ENCODE data around the gene MED9.
"Not testable (repeated sequence)": the region's sequence is repeated elsewhere in the genome, so short reads cannot be mapped to it uniquely, and the experiment has no call there.

The MED9 gene

DNA sequence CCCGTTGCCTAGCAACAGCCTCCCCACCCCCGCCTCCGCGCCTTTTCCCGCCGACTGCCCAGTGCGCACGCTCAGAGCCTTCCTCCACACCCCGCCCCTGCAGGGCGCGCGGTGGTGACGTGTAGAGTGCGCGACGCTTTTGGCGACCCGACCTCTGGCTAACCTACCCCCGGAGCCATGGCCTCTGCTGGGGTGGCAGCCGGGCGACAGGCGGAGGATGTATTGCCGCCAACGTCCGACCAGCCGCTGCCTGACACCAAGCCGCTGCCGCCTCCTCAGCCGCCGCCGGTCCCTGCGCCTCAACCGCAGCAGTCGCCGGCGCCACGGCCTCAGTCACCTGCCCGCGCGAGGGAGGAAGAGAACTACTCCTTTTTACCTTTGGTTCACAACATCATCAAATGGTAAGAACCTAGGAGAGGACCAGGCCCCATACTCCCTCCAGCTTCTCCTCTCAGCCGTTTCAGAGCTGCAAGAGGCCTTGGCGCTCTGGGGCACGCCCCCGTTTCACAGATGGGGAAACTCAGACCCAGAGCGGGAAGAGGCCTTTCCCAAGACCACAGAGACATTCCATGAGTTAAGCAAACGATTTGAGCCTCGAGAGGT is at the start of gene MED9:
MED9 (plus strand) TSS at position 136 of the 603 bp plus-strand sequence; CDS start at position 178, 42 bp downstream.
- DNase-seq (ENCODE audit: low read depth), result peak; percentile 95
- H3K4me3 ChIP-seq (ENCODE audit: low read depth, low read length), result peak within 1 kb of the TSS; percentile 97
- TF ChIP-seq, protein P1, sequence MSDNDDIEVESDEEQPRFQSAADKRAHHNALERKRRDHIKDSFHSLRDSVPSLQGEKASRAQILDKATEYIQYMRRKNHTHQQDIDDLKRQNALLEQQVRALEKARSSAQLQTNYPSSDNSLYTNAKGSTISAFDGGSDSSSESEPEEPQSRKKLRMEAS (IDR thresholded peaks at IDR 0.05; ENCODE audit: low read depth, low read length), result peak; percentile 63
- TF ChIP-seq CTCF (IDR thresholded peaks at IDR 0.05; ENCODE audit: low read depth, low read length) (no peak), POLR2A (IDR thresholded peaks at IDR 0.05; ENCODE audit: extremely low read depth, insufficient read length) (peak; percentile 67), MYC (IDR thresholded peaks at IDR 0.05; ENCODE audit: low read depth, low read length) (peak; percentile 65)

DNA sequence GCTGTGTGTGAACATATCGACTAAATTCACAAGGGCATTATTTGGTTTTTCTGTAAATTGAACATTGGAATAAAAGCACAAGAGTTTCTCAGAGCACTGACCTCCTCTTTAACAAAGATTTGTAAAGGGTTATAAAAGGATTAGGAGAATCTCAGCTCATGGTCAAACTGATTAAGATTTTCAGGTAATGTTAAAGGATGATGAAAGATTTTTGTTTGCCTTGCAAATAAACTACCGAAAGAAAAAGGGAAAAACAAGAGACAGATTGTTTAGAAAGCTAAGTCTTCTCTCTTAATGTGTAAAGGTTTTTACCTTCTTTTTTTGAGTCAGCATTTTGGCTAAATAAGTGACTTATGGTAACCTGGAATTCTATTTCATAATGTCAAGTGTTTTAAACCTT is 47.6 kb upstream of the MED9 start:
- no peak for DNase-seq (ENCODE audit: low read depth)
- TF ChIP-seq CTCF (IDR thresholded peaks at IDR 0.05; ENCODE audit: low read depth, low read length) (no peak), MYC (IDR thresholded peaks at IDR 0.05; ENCODE audit: low read depth, low read length) (no peak), POLR2A (IDR thresholded peaks at IDR 0.05; ENCODE audit: extremely low read depth, insufficient read length) (no peak)
- TF ChIP-seq, protein P1 (IDR thresholded peaks at IDR 0.05; ENCODE audit: low read depth, low read length), result no peak
- no peak overlapping the region for H3K4me3 ChIP-seq (ENCODE audit: low read depth, low read length)

DNA sequence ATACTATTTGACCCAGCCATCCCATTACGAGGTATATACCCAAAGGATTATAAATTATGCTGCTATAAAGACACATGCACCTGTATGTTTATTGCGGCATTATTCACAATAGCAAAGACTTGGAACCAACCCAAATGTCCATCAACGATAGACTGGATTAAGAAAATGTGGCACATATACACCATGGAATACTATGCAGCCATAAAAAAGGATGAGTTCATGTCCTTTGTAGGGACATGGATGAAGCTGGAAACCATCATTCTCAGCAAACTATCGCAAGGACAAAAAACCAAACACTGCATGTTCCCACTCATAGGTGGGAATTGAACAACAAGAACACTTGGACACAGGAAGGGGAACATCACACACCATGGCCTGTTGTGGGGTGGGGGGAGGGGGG is 45.9 kb upstream of the MED9 start:
- not testable (repeated sequence) for DNase-seq (ENCODE audit: low read depth)

GRCh38 chr17:17431605-17432004 is 45.2 kb upstream of the MED9 start:
- H3K4me3 ChIP-seq (ENCODE audit: low read depth, low read length), result no peak overlapping the region

More for the DNA sequence above, 45.9 kb upstream of the MED9 start:
- H3K4me3 ChIP-seq (ENCODE audit: low read depth, low read length), result not testable (repeated sequence)

DNA sequence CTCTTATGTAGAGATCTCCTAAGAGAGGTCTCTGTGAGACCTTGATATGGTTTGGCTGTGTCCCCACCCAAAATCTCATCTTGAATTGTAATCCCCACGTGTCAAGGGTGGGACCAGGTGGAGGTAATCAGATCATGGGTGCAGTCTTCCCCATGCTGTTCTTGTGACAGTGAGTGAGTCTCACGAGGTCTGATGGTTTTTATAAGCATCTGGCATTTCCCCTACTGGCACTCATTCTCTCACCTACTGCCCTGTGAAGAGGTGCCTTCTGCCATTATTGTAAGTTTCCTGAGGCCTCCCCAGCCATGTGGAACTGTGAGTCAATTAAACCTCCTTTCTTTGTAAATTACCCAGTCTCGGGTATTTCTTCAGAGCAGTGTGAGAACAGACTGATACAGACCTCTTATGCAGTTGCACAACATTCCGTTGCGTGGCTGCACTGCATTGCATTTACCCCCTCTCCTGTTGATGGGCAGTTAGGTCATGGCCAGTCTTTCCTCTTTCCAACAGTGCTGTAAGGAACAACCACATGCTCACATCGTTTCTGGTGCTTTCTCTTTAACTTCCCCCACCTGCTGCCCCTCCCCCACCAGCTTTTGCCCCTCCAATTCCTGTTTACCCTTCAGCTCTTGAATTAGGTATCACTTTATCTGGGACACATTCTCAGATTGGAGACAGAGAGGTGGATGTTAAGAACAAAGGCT is 43.6 kb upstream of the MED9 start:
- peak; percentile 97 for DNase-seq (ENCODE audit: low read depth)
- TF ChIP-seq CTCF (IDR thresholded peaks at IDR 0.05; ENCODE audit: low read depth, low read length), result peak; percentile 9
- peak; percentile 72 for TF ChIP-seq MYC (IDR thresholded peaks at IDR 0.05; ENCODE audit: low read depth, low read length)
- TF ChIP-seq, protein P1 (IDR thresholded peaks at IDR 0.05; ENCODE audit: low read depth, low read length), result peak; percentile 56; the same call in 1 of the 2 replicates
- TF ChIP-seq POLR2A (IDR thresholded peaks at IDR 0.05; ENCODE audit: extremely low read depth, insufficient read length), result no peak
- no peak overlapping the region for H3K4me3 ChIP-seq (ENCODE audit: low read depth, low read length)

More at GRCh38 chr17:17431605-17432004, 45.2 kb upstream of the MED9 start:
- no peak for TF ChIP-seq CTCF (IDR thresholded peaks at IDR 0.05; ENCODE audit: low read depth, low read length)
- no peak for TF ChIP-seq MYC (IDR thresholded peaks at IDR 0.05; ENCODE audit: low read depth, low read length)
- TF ChIP-seq, protein P1 (IDR thresholded peaks at IDR 0.05; ENCODE audit: low read depth, low read length), result no peak
- no peak for TF ChIP-seq POLR2A (IDR thresholded peaks at IDR 0.05; ENCODE audit: extremely low read depth, insufficient read length)
- no peak for DNase-seq (ENCODE audit: low read depth)

GRCh38 chr17:17434477-17434876 is 42.3 kb upstream of the MED9 start:
- no peak for DNase-seq (ENCODE audit: low read depth)
- TF ChIP-seq POLR2A (IDR thresholded peaks at IDR 0.05; ENCODE audit: extremely low read depth, insufficient read length) (no peak), CTCF (IDR thresholded peaks at IDR 0.05; ENCODE audit: low read depth, low read length) (no peak), MYC (IDR thresholded peaks at IDR 0.05; ENCODE audit: low read depth, low read length) (no peak)
- TF ChIP-seq, protein P1 (IDR thresholded peaks at IDR 0.05; ENCODE audit: low read depth, low read length), result no peak

More at GRCh38 chr17:17434477-17434876, 42.3 kb upstream of the MED9 start:
- H3K4me3 ChIP-seq (ENCODE audit: low read depth, low read length), result no peak overlapping the region
